ENCODE results near the gene DESI1. TPM values are rescaled to one million over a fixed set of nuclear protein-coding genes. Genes with fewer than 3 reads are reported as not detected.

Gene DESI1
- polyA plus RNA-seq, 1 of the 3 experiments (the other 2 are of a cell fraction), result 8.2 TPM

DNA sequence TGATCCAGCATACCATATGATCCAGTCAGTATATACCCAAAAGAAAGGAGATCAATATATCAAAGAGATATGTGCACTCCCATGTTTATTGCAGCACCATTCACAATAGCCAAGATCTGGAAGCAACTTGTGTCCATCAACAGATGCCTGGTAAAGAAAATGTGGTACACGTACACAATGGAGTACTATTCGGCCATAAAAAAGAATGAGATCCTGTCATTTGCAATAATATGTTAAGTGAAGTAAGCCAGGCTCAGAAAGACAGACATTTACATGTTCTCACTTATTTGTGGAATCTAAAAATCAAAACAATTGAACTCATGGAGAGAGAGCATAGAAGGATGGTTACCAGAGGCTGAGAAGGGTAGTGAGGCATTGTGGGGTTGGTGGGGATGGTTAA lies 40.9 kb upstream of the DESI1 start:
- DNase-seq, result no peak
- no peaks in the 10 kb centered on the region for H3K9me3 ChIP-seq
- no peaks in the 10 kb centered on the region for H3K27me3 ChIP-seq (ENCODE audit: insufficient read depth)
- no peaks in the 10 kb centered on the region for H3K4me1 ChIP-seq (ENCODE audit: control insufficient read depth in 1 of 2, insufficient read depth in 2 of 2, low read depth in 1 of 2, low read length in 1 of 2)
- no peaks in the 10 kb centered on the region for H3K79me2 ChIP-seq (ENCODE audit: insufficient read depth)
- no peak overlapping the region for H3K4me3 ChIP-seq (ENCODE audit: low read depth in 2 of 2, low read length in 1 of 2)
- no peaks in the 10 kb centered on the region for H4K20me1 ChIP-seq (ENCODE audit: insufficient read depth)
- H2AFZ ChIP-seq (ENCODE audit: low read depth), result no peak overlapping the region
- peaks cover 16 to 34% of the 10 kb centered on the region in 2 experiments for H3K36me3 ChIP-seq (replicated peaks in 1 of 2; ENCODE audit: control insufficient read depth in 1 of 2, insufficient read depth in 2 of 2, low read length in 1 of 2)
- 88% methylated on average over 2 of the region's 2 CpGs for WGBS (ENCODE audit: low lambda C conversion rate)
- CTCF ChIA-PET, result no interaction called here
- H3K27ac ChIP-seq (ENCODE audit: low read depth in 2 of 2, low read length in 1 of 2), result no peak overlapping the region
- no peak overlapping the region for H3K4me2 ChIP-seq
- H3F3A ChIP-seq (replicated peaks; ENCODE audit: insufficient read depth), result peaks cover 3% of the 10 kb centered on the region
- TF ChIP-seq MEF2A (IDR thresholded peaks at IDR 0.05; ENCODE audit: borderline replicate concordance, low read depth) (no peak), NRF1 (IDR thresholded peaks at IDR 0.05; ENCODE audit: low read depth, low read length) (no peak)
- no peaks in the 10 kb centered on the region for H3K9me2 ChIP-seq
- POLR2A ChIA-PET, result no interaction called here
- H3K9ac ChIP-seq, result no peak overlapping the region

DNA sequence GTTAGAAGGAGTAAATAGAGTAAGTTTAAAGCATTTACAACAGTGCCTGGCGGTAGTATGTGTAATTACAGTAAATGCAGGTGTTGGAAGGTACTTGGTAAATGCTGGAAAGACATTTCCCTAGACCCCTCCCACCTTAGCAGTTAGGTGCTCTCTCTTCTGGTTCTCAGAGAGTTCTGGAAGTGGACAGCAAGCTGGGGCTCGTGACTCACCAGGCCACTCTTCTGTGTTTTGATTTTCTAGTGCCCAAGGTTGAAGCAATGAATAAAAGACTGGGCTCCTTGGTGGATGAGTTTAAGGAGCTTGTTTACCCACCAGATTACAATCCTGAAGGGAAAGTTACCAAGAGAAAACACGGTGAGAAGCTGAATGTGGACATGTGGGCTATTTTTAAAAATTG lies 40.2 kb upstream of the DESI1 start:
- Histone ChIP-seq H4K20me1 (ENCODE audit: insufficient read depth) (no peaks in the 10 kb centered on the region), H3K9me2 (no peaks in the 10 kb centered on the region), H3F3A (replicated peaks; ENCODE audit: insufficient read depth) (no peaks in the 10 kb centered on the region), H2AFZ (ENCODE audit: low read depth) (no peak overlapping the region), H3K79me2 (ENCODE audit: insufficient read depth) (no peaks in the 10 kb centered on the region), H3K27me3 (ENCODE audit: insufficient read depth) (no peaks in the 10 kb centered on the region), H3K27ac (ENCODE audit: low read depth in 2 of 2, low read length in 1 of 2) (no peak overlapping the region), H3K9me3 (no peaks in the 10 kb centered on the region), H3K36me3 (replicated peaks in 1 of 2; ENCODE audit: control insufficient read depth in 1 of 2, insufficient read depth in 2 of 2, low read length in 1 of 2) (peaks cover 16 to 34% of the 10 kb centered on the region in 2 experiments), H3K9ac (no peak overlapping the region), H3K4me3 (ENCODE audit: low read depth in 2 of 2, low read length in 1 of 2) (no peak overlapping the region), H3K4me1 (ENCODE audit: control insufficient read depth in 1 of 2, insufficient read depth in 2 of 2, low read depth in 1 of 2, low read length in 1 of 2) (no peaks in the 10 kb centered on the region), H3K4me2 (no peak overlapping the region)
- POLR2A ChIA-PET, result no interaction called here
- CTCF ChIA-PET, result no interaction called here
- no peak for DNase-seq
- WGBS (ENCODE audit: low lambda C conversion rate), result 96% methylated on average over 3 of the region's 3 CpGs
- TF ChIP-seq CHD2 (IDR thresholded peaks at IDR 0.05; ENCODE audit: low read length, partially characterized antibody), result no peak
- TF ChIP-seq, protein P1, sequence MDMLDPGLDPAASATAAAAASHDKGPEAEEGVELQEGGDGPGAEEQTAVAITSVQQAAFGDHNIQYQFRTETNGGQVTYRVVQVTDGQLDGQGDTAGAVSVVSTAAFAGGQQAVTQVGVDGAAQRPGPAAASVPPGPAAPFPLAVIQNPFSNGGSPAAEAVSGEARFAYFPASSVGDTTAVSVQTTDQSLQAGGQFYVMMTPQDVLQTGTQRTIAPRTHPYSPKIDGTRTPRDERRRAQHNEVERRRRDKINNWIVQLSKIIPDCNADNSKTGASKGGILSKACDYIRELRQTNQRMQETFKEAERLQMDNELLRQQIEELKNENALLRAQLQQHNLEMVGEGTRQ (IDR thresholded peaks at IDR 0.05; ENCODE audit: borderline replicate concordance, low read depth, low read length), result no peak
- TF ChIP-seq TCF12 (IDR thresholded peaks at IDR 0.05), result no peak
- no peak for TF ChIP-seq TAF1 (IDR thresholded peaks at IDR 0.05; ENCODE audit: borderline replicate concordance, low read depth, low read length)
- TF ChIP-seq FOSL2 (IDR thresholded peaks at IDR 0.05; ENCODE audit: borderline replicate concordance, low read depth), result no peak
- no peak for TF ChIP-seq POLR2AphosphoS5 (IDR thresholded peaks at IDR 0.05; ENCODE audit: low read depth, low read length)
- no peak for TF ChIP-seq YY1 (IDR thresholded peaks at IDR 0.05; ENCODE audit: low read depth)
- no peak for TF ChIP-seq RXRA (IDR thresholded peaks at IDR 0.05; ENCODE audit: borderline replicate concordance, low read depth)
- no peak for TF ChIP-seq MXI1 (IDR thresholded peaks at IDR 0.05; ENCODE audit: low read depth, low read length)
- TF ChIP-seq JUND (IDR thresholded peaks at IDR 0.05), result no peak
- no peak for TF ChIP-seq SIN3A (IDR thresholded peaks at IDR 0.05; ENCODE audit: borderline replicate concordance, low read depth, low read length)
- no peak for TF ChIP-seq SMC3 (IDR thresholded peaks at IDR 0.05; ENCODE audit: low read depth, low read length)
- TF ChIP-seq, protein P2, sequence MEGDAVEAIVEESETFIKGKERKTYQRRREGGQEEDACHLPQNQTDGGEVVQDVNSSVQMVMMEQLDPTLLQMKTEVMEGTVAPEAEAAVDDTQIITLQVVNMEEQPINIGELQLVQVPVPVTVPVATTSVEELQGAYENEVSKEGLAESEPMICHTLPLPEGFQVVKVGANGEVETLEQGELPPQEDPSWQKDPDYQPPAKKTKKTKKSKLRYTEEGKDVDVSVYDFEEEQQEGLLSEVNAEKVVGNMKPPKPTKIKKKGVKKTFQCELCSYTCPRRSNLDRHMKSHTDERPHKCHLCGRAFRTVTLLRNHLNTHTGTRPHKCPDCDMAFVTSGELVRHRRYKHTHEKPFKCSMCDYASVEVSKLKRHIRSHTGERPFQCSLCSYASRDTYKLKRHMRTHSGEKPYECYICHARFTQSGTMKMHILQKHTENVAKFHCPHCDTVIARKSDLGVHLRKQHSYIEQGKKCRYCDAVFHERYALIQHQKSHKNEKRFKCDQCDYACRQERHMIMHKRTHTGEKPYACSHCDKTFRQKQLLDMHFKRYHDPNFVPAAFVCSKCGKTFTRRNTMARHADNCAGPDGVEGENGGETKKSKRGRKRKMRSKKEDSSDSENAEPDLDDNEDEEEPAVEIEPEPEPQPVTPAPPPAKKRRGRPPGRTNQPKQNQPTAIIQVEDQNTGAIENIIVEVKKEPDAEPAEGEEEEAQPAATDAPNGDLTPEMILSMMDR (IDR thresholded peaks at IDR 0.05), result no peak
- TF ChIP-seq FOXJ3 (CRISPR knock-in tag; IDR thresholded peaks at IDR 0.05), result no peak
